SU-DHL-6 (cell line): ENCODE results near the gene KRT84.

Experiments
- H2AFZ ChIP-seq: fragments of 200-600 bp; sonication (generic); 2 replicates; pipeline ENCODE4 v1.6.1; 2014; ENCODE audit warnings: low read depth, mild to moderate bottlenecking, moderate library complexity, mixed read lengths, antibody characterized with exemption, low read length; ENCODE audit not compliant: severe bottlenecking
- H3F3A ChIP-seq: fragments of 200-600 bp; shearing (Covaris generic); 2 replicates; pipeline ENCODE4 v1.6.0; 2016; ENCODE audit warnings: antibody characterized with exemption, mild to moderate bottlenecking; ENCODE audit not compliant: insufficient read depth
- H3K27ac ChIP-seq: fragments of 200-600 bp; sonication (generic); 2 replicates; pipeline ENCODE4 v1.5.1; 2016; ENCODE audit warnings: low read depth, mild to moderate bottlenecking, low read length, moderate library complexity, mixed read lengths
- H3K27me3 ChIP-seq: fragments of 200-600 bp; sonication (generic), shearing (Covaris generic); 2 replicates; pipeline ENCODE4 v1.6.0; 2014; ENCODE audit warnings: mild to moderate bottlenecking, low read length
- H3K36me3 ChIP-seq: fragments of 200-600 bp; sonication (generic); 2 replicates; pipeline ENCODE4 v1.6.1; 2014; ENCODE audit warnings: mild to moderate bottlenecking, low read length, mixed read lengths
- H3K4me2 ChIP-seq: fragments of 300-600, 200-600 bp; shearing (Covaris generic), sonication (generic); 2 replicates; pipeline ENCODE4 v1.6.0; 2014; ENCODE audit warnings: low read length, low read depth, mild to moderate bottlenecking; ENCODE audit not compliant: poor library complexity, severe bottlenecking
- H3K4me3 ChIP-seq: fragments of 200-600 bp; sonication (generic); 2 replicates; pipeline ENCODE4 v1.5.1; 2014; ENCODE audit warnings: antibody characterized with exemption, low read length, mild to moderate bottlenecking, mixed read lengths; ENCODE audit not compliant: insufficient read depth, poor library complexity, severe bottlenecking
- H3K79me2 ChIP-seq: fragments of 200-600 bp; sonication (generic); 2 replicates; pipeline ENCODE4 v1.6.1; 2014; ENCODE audit warnings: mild to moderate bottlenecking, low read length, moderate library complexity; ENCODE audit not compliant: insufficient read depth
- H3K9ac ChIP-seq: fragments of 200-600 bp; sonication (generic); 2 replicates; pipeline ENCODE4 v1.7.0; 2014; ENCODE audit warnings: mild to moderate bottlenecking, low read length
- H3K9me2 ChIP-seq: fragments of 200-600 bp; sonication (generic); replicated peaks from 2 replicates; pipeline ENCODE4 v1.6.1; 2014; ENCODE audit warnings: low read length; ENCODE audit not compliant: insufficient read depth
- H3K9me3 ChIP-seq: fragments of 200-600 bp; sonication (generic); 2 replicates; pipeline ENCODE4 v1.6.1; 2014; ENCODE audit warnings: low read length, mixed read lengths; ENCODE audit not compliant: insufficient read depth
- H4K20me1 ChIP-seq: fragments of 200-600 bp; sonication (generic); 2 replicates; pipeline ENCODE4 v1.6.1; 2014; ENCODE audit warnings: low read depth, mild to moderate bottlenecking, antibody characterized with exemption, low read length, moderate library complexity, mixed read lengths
- CTCF ChIP-seq: fragments of 200-600 bp; sonication (generic); IDR thresholded peaks from one replicate; pipeline ENCODE4 v1.5.1; 2017; ENCODE audit warnings: antibody characterized with exemption, mild to moderate bottlenecking, low read length, moderate library complexity; ENCODE audit not compliant: insufficient read depth, poor library complexity, severe bottlenecking
- EZH2phosphoT487 ChIP-seq: fragments of 200-600 bp; sonication (generic), shearing (Covaris generic); conservative IDR thresholded peaks from 2 replicates; pipeline ENCODE4 v1.6.1; 2018; ENCODE audit warnings: mild to moderate bottlenecking, antibody characterized with exemption, low read length, moderate library complexity, mixed read lengths

Gene KRT84

GRCh38 chr12:52356031-52356761 lies 29.3 kb downstream of the KRT84 start:
- Histone ChIP-seq H3K36me3 (no peaks in the 10 kb centered on the region), H3K9me3 (no peaks in the 10 kb centered on the region), H4K20me1 (no peaks in the 10 kb centered on the region), H3F3A (no peaks in the 10 kb centered on the region), H3K79me2 (no peaks in the 10 kb centered on the region), H3K27me3 (no peaks in the 10 kb centered on the region), H3K27ac (no peak overlapping the region), H3K4me2 (no peak overlapping the region), H3K9me2 (no peaks in the 10 kb centered on the region), H3K4me3 (no peak overlapping the region), H3K9ac (no peak overlapping the region), H2AFZ (no peak overlapping the region)
- TF ChIP-seq EZH2phosphoT487 (no peak), CTCF (no peak)

DNA sequence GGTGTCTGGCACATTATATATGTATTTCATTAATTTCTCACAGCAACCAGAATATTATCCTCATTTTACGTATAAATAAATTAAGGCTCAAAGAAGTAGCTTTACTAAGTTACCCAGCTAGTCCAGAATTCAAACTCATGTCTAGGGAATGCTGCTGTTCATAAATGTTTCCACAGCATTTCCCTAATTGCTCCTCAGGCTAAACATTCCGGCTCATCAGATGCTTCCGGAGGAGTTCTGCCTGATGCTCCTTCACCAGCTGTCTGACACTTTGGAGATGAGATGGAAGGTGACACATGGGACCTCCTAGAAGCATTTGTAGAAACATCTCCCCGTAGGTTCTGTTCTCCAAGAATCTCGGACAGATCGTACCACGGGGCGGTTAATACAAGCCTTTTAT lies 30.3 kb downstream of the KRT84 start:
- H3K27ac ChIP-seq = no peak overlapping the region
- no peaks in the 10 kb centered on the region for H3K79me2 ChIP-seq
- no peak overlapping the region for H3K9ac ChIP-seq
- no peaks in the 10 kb centered on the region for H4K20me1 ChIP-seq
- no peaks in the 10 kb centered on the region for H3K36me3 ChIP-seq
- no peaks in the 10 kb centered on the region for H3F3A ChIP-seq
- TF ChIP-seq CTCF = no peak
- no peak for TF ChIP-seq EZH2phosphoT487
- H3K9me2 ChIP-seq = no peaks in the 10 kb centered on the region
- H3K4me3 ChIP-seq = no peak overlapping the region
- H2AFZ ChIP-seq = no peak overlapping the region
- no peaks in the 10 kb centered on the region for H3K27me3 ChIP-seq
- H3K9me3 ChIP-seq = no peaks in the 10 kb centered on the region
- no peak overlapping the region for H3K4me2 ChIP-seq

- H2AFZ ChIP-seq = no peak overlapping the region
- H3K9me3 ChIP-seq = no peaks in the 10 kb centered on the region
- no peaks in the 10 kb centered on the region for H3F3A ChIP-seq
- H3K36me3 ChIP-seq = no peaks in the 10 kb centered on the region
- H3K9me2 ChIP-seq = no peaks in the 10 kb centered on the region
- no peak overlapping the region for H3K9ac ChIP-seq
- no peak overlapping the region for H3K4me3 ChIP-seq
- no peaks in the 10 kb centered on the region for H3K79me2 ChIP-seq
- H4K20me1 ChIP-seq = no peaks in the 10 kb centered on the region
- no peak for TF ChIP-seq EZH2phosphoT487
- no peak for TF ChIP-seq CTCF
- no peak overlapping the region for H3K27ac ChIP-seq
- H3K27me3 ChIP-seq = no peaks in the 10 kb centered on the region
- no peak overlapping the region for H3K4me2 ChIP-seq
Measured at GRCh38 chr12:52354200-52354599, 31.3 kb downstream of the KRT84 start.
